Ecto neural progenitor cell (in vitro differentiated cells): Measurements from ENCODE around the gene DOCK1.

Experiments
- DNase-seq: peaks from one replicate; pipeline ENCODE4 v3.0.0-alpha.2; 2018; ENCODE audit warnings: low spot score

Gene DOCK1

GRCh38 chr10:127176649-127177048 lies 271.4 kb downstream of the DOCK1 start:
- DNase-seq = no peak

GRCh38 chr10:127179612-127180250 lies 274.5 kb downstream of the DOCK1 start:
- no peak for DNase-seq

GRCh38 chr10:127182161-127182560 lies 276.9 kb downstream of the DOCK1 start:
- DNase-seq = no peak

- no peak for DNase-seq
These were observed 279.4 kb downstream of the DOCK1 start for GRCh38 chr10:127184582-127184981.

- DNase-seq = no peak
These were observed 281.6 kb downstream of the DOCK1 start for GRCh38 chr10:127186813-127187212.

DNA sequence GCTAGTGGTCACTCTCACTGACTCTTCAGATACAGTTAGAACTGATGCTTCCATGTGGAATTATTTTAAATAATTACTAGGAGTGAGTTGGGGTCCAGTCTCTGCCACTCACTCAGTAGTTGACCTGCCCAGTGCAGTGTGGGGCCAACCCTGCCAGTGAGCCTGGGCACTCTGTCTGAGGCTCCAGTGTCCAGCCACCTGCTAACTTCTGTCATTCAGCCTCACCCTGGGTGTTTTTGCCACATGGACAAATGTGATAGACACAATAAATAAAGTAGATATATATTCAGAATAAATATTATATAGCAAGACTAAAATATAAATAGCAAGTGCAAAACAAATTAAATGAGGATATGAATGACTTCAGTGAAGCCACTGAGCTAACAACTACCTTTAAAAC lies 284.0 kb downstream of the DOCK1 start:
- no peak for DNase-seq

DNA sequence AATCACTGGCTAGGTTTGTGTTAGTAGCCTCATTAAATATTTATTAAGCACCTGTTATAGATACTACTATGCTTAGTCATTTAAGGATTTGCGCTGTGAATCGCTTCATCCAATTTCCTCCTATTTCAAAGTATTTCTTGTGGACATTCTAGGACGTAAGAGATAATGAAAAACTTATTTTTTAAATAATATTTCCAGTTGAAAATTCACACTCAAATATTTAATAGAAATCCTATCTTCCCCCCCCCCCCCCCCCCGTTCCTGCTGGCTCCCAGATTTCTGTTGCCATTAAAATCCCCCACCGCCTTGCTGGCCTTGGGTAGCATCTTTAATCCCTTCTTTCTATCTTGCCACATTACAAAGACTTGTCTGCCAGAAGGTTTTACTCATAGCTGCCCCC lies 285.2 kb downstream of the DOCK1 start:
- no peak for DNase-seq

- no peak for DNase-seq
These were observed 287.9 kb downstream of the DOCK1 start for GRCh38 chr10:127193125-127193524.

DNA sequence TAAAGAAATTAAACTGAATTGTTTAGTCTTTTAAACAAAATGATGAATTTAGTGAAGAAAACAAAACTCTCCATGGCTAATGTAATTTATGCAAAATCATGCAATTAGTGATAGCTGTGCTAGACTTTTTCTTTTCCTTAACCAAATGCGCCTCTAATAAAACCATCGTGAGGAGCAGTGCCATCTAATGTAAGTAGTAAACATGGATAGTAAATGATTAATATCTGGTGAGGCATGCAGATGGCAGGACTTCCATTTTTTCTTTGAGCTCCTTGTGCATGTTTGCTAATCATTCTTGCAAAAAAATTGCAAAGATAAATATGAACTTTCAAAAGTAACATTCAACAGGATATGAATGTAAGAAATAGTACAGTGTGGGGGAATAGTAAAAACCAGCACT lies 288.9 kb downstream of the DOCK1 start:
- DNase-seq = no peak

- no peak for DNase-seq
These were observed 289.4 kb downstream of the DOCK1 start for GRCh38 chr10:127194599-127194998.

- peak; percentile 56 for DNase-seq
These were observed 289.8 kb downstream of the DOCK1 start for GRCh38 chr10:127195041-127195506.

GRCh38 chr10:127195571-127196281 lies 290.5 kb downstream of the DOCK1 start:
- peak; percentile 64 for DNase-seq

DNA sequence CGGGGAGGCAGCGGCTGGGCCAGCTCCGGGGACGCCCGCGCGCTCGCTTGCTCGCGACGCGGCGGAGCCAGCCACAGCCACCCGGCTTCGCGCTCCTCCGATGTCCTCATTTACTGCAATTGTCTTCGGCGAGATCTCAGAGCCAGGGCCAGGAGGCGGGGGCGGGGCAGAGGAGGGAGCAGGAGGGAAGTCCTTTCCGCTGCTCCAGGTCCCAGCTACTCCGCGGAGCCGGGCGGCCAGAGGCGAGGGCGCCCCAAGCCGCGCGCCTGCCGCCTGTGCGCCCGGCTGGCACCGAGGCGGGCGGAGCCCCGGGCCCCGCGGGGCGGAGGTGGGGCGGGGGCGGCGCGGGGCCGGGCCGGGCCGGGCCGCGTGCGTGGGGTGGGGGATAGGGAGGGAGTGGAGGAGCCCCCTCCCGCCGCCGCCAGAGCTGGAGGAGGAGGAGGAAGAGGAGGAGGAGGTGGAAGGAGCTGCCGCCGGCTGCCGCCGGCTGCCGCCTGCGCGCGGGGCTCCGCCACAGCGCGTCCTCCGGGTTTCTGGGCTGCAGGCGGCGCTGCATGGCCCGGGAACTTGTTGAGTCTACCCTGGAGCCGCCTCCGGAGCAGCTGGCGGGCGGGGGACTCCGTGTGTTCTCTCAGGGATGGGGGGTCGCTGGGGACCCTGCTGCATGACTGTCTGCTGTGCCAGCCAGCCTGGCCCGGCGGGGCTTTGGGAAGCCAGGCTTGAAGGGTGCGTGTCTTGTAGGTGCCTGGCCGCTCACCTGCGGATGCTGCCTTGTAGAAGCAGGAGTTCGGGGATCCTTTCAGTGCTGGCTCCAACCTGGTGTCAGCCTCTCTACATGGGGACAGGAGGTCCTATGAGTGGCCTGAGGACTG lies 291.3 kb downstream of the DOCK1 start, which contains the start of gene INSYN2A:
Gene INSYN2A (minus strand): TSS at position 310 of the 872 bp plus-strand sequence. CDS start 20,196 bp downstream, outside the sequence.
- peak; percentile 77 for DNase-seq

- no peak for DNase-seq
These were observed 291.9 kb downstream of the DOCK1 start for GRCh38 chr10:127197154-127197432.

DNA sequence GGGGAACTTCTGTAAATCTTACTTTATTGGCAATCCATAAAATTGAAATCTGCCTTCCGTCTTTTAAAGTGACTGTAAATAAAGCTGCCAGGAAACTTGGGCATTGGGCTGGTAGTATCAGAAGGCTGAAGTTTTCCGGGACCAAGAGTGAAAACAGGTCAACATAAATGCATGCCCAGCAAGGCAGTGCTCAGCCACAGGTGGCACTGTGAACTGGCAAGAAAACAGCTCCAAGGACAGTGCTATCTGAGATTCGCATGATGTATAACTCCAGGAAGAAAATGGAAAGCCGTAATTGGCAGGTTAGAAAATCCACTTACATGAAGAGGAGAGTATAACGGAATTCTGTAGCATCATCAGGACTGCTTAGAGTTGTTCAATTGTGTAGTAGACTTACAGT lies 293.1 kb downstream of the DOCK1 start:
- no peak for DNase-seq

DNA sequence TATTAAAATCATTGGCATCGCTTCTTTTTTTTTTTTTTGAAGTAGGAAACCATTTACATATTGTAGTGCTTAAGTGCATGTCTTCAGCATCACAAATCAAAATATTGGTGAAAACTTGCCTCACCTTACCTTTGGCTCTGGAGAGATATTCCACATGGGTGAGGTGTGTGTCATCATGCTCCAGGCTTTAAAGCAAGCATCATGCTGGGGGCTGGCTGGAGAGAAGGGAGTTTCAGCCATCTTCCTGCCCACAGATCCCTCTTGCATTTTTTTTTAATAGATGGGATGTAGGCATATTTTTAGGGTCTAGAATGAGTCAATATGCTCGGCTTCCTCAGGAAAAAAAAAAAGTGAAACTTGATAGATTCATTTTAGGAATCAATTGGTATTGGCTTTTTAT lies 293.5 kb downstream of the DOCK1 start:
- DNase-seq = no peak

- DNase-seq = no peak
These were observed 295.4 kb downstream of the DOCK1 start for GRCh38 chr10:127200646-127201045.

DNA sequence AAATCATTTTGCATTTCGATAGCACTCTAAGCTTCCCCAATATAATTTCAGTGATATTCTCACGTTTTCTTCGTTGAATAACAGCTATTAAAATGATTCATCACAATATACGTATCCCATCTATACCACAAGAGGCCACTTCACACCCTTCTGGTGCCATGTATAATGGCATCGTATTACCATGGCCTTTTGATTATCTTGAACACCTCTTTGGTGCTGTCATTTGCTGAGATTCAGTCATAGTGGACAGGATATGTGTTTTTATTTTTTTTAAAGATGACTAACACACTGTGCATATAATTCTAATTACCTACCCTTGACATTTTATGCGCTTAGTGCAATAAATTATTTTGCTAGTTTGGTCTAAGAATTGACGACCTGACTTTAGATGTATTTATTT lies 297.8 kb downstream of the DOCK1 start:
- no peak for DNase-seq

DNA sequence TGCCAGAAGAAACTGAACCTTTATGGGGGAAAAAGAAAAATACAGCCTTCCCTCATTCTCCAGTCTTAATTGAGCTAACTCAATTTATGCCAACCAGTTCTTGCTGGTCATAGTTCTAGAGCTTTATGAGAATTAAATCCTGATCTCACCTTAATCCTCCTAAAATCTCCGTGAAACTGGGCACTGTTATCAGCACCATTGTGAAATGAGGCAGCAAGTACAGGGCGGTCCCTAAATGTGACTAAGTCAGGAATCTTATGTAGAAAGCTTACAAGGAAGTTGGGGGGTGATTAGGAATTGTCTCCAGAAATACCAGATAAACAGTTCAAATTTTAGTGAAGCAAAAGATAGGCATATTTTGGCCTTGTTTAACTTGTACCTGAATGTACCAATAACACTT lies 301.9 kb downstream of the DOCK1 start:
- DNase-seq = no peak

GRCh38 chr10:127210936-127211466 lies 305.8 kb downstream of the DOCK1 start:
- DNase-seq = no peak

- DNase-seq = no peak
These were observed 310.6 kb downstream of the DOCK1 start for GRCh38 chr10:127215866-127216265.

GRCh38 chr10:127216274-127216673 lies 311.0 kb downstream of the DOCK1 start:
- no peak for DNase-seq

- DNase-seq = no peak
These were observed 311.6 kb downstream of the DOCK1 start for GRCh38 chr10:127216786-127217185.
